Progenitor cell of endocrine pancreas (in vitro differentiated cells): ENCODE results near the gene RHD. TPM values are rescaled to one million over a fixed set of nuclear protein-coding genes. Genes with fewer than 3 reads are reported as not detected.
"Not testable (repeated sequence)": the region's sequence is repeated elsewhere in the genome, so short reads cannot be mapped to it uniquely, and the experiment has no call there.

Source experiments
- DNase-seq: peaks from one replicate; pipeline ENCODE4 v3.0.0; 2021; ENCODE audit warnings: low spot score; ENCODE audit not compliant: unreplicated experiment
- H3K27ac Mint-ChIP-seq: 2 replicates; pipeline ENCODE4 v1.8.0; 2021; ENCODE audit warnings: mild to moderate bottlenecking, moderate library complexity, mixed read lengths
- H3K27me3 Mint-ChIP-seq: 2 replicates; pipeline ENCODE4 v1.8.0; 2021; ENCODE audit warnings: mixed read lengths
- H3K36me3 Mint-ChIP-seq: 2 replicates; pipeline ENCODE4 v1.8.0; 2022; ENCODE audit warnings: mixed read lengths; ENCODE audit not compliant: insufficient read depth
- H3K4me1 Mint-ChIP-seq: 2 replicates; pipeline ENCODE4 v1.8.0; 2021; ENCODE audit warnings: low read depth, mixed read lengths
- H3K4me3 Mint-ChIP-seq: 2 replicates; pipeline ENCODE4 v1.8.0; 2021; ENCODE audit warnings: low read depth, mild to moderate bottlenecking, moderate library complexity, mixed read lengths
- H3K9me3 Mint-ChIP-seq: 2 replicates; pipeline ENCODE4 v1.8.0; 2021; ENCODE audit warnings: low read depth, mixed read lengths
- total RNA-seq: library from RNA; stranded (reverse); gene quantifications from 2 replicates; pipeline ENCODE4 v1.2.1, GENCODE V29; 2021

RHD gene
- total RNA-seq, 1 donor from 2014 or later: not detected

DNA sequence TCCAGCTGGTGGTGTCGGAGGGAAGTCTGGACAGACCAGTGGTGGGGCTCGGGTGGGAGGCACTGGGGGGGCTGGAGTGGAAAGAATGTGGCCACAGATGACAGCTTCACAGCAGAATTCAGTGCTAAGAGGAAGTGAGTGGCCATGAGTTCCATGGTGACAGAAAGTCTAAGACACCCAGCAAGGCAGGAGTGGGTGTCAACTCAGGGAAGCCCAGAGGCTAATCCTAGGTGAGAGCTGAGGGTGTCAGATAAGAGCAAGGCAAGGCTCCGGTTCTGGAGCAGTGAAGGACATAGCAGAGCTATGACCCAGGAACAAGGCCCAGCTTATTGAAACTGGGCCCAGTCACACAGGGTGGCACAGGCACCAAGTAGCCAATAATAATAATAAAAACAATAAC is 30.0 kb downstream of the RHD start:
- H3K4me1 Mint-ChIP-seq, H3K4me3 Mint-ChIP-seq, DNase-seq: not testable (repeated sequence)

DNA sequence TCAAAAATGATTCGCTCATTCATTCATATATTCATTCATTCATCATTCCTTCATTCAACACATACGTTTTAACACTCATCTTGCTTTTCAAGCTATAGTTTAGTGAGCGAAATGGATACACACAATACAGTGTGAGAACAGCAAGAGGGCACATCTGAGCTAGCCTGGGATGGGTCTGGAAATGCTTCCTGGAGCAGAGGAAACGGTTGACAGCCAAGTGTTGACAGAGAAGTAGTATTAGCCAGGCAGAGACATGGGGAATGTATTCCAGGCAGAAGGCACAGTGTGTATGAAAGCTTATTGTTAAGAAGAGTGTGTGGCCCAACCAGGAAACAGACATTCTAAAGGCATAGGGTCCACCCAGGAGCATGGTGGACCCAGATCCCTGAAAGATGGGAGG is 32.6 kb downstream of the RHD start:
- DNase-seq, H3K27me3 Mint-ChIP-seq, H3K4me3 Mint-ChIP-seq, H3K36me3 Mint-ChIP-seq, H3K4me1 Mint-ChIP-seq, H3K27ac Mint-ChIP-seq, H3K9me3 Mint-ChIP-seq: not testable (repeated sequence)

More for the DNA sequence above, 30.0 kb downstream of the RHD start:
- H3K27me3 Mint-ChIP-seq, H3K36me3 Mint-ChIP-seq, H3K27ac Mint-ChIP-seq, H3K9me3 Mint-ChIP-seq: not testable (repeated sequence)

DNA sequence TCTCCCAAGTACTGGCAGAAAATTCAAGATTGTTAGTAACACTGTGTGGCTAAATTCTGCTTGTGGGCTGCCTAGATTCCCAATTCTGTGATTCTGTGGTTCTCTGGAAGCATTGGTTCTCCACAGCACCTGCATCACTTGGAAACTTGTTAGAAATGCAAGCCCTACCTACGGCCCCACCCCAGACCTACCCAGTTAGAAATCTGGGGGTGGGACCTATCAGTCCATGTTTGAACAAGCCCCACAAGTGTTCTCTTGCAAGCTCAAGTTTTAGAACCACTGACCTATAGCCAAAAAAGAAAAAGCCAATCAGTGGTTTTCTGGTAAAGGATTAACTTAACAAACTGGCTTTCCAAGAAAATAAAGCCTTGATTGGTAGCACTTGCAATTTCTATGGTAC is 35.9 kb downstream of the RHD start:
- not testable (repeated sequence) for H3K4me3 Mint-ChIP-seq, H3K27ac Mint-ChIP-seq, H3K27me3 Mint-ChIP-seq, H3K4me1 Mint-ChIP-seq, H3K36me3 Mint-ChIP-seq, DNase-seq, H3K9me3 Mint-ChIP-seq

DNA sequence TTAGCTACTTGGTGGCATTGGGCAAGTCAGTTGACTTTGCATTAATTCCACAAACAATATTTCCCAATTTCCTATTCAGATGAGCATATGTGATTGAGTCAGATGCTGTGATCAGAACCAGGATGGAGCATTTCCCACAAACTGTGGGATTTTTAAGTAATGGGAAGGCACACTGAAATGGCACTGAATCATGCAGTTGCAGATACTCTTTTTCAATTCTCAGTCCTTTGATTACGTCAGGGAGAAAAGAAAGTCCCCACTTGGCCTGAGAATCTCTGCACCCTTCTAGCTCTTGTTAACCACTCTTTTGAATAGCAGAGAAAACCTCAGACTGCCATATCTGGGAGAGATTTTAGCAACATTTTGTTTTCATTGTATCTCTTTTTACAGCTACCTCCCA is 36.8 kb downstream of the RHD start:
- not testable (repeated sequence) for H3K27ac Mint-ChIP-seq, H3K4me1 Mint-ChIP-seq, H3K36me3 Mint-ChIP-seq, H3K9me3 Mint-ChIP-seq, DNase-seq, H3K4me3 Mint-ChIP-seq, H3K27me3 Mint-ChIP-seq

DNA sequence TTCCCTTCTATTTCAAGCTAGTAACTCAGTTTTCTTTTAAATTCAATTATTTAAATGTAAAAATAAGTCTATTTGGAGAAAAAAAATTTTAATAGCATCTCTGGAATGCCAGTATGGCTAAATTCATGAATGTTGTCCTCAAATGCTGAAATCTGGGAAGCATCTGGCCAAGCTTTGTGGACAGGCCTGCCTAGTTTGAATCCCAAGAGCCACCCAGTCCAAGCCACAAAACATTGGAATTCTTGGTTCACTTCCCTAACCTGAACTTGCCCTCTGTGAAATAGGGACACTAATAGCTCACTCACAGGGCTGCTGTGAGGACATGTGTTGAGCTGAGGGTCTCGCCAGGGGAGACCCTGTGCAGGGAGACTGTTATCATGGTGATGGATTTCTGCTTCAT is 37.2 kb downstream of the RHD start:
- not testable (repeated sequence) for H3K4me1 Mint-ChIP-seq, H3K4me3 Mint-ChIP-seq, DNase-seq, H3K27ac Mint-ChIP-seq, H3K27me3 Mint-ChIP-seq, H3K9me3 Mint-ChIP-seq, H3K36me3 Mint-ChIP-seq

DNA sequence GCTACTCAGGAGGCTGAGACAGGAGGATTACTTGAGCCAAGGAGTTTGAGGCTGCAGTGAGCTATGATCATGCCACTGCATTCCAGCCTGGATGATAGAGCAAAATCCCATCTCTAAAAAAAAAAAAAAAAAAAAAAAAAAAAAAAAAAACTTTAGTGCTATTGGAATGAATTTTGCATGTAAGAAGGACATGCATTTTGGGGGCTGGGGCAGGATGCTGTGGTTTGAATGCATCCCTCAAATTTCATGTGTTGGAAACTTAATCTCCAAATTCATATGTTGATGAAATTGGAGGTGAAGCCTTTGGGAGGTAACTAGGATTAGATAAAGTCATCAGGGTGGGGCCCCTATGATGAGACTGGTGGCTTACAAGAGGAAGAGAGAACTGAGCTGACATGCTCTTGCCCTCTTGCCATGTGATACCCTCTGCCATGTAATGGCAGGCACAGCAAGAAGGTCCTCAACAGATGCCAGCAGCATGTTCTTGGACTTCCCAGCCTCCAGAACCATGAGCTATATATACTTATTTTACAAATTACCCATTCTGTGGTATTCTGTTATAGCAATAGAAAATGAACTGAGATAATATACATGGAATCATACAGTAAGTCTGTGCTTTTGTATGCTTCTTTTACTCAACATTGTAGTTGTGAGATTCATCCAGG is 40.6 kb downstream of the RHD start:
- not testable (repeated sequence) for H3K27me3 Mint-ChIP-seq, H3K4me1 Mint-ChIP-seq, H3K9me3 Mint-ChIP-seq, H3K27ac Mint-ChIP-seq, DNase-seq, H3K36me3 Mint-ChIP-seq, H3K4me3 Mint-ChIP-seq

DNA sequence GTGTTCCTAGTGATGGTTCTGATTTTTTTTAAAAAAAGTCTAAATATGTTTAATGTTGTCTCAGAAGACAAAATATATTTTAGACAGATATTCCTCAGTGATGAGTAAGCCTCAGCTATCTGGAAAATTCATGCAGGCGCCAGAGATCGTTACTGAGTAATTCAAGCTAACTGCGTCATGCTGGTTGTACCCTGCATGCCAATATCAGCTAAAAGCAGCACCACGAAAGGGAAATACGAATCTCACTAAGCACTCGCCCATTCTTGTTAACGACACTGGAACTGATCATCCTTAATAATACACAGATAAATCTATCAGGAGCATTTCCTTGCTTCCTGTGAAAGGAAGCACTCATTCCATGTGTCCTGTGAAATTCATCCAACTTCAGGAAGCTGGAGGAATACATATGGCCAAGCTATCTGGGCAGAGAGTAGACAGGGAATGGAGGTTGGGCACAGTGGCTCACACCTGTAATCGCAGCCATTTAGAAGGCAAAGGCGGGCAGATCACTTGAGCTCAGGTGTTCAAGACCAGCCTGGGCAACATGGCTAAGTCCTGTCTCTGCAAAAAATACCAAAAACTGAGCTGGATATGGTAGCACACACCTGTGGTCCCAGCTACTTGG is 48.1 kb downstream of the RHD start:
- DNase-seq: not testable (repeated sequence)

DNA sequence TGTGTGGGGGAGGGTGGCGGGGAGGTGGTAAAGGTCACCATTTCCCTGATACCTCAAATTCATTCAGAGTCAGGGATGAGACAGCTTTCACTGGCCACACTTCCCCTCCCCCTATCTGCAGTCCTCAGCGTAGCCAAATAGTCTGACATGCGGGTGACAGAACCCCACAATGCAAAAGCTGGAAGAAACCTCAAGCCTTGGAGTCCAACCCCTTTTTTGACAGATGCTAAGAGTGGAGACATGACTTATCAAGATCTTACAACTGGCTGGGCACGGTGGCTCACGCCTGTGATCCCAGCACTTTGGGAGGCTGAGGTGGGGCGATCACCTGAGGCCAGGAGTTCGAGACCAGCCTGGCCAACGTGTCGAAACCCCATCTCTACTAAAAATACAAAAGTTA is 49.8 kb downstream of the RHD start:
- H3K27ac Mint-ChIP-seq, H3K9me3 Mint-ChIP-seq: not testable (repeated sequence)

More for the DNA sequence above, 48.1 kb downstream of the RHD start:
- not testable (repeated sequence) for H3K27ac Mint-ChIP-seq, H3K27me3 Mint-ChIP-seq, H3K36me3 Mint-ChIP-seq, H3K4me3 Mint-ChIP-seq, H3K9me3 Mint-ChIP-seq, H3K4me1 Mint-ChIP-seq

DNA sequence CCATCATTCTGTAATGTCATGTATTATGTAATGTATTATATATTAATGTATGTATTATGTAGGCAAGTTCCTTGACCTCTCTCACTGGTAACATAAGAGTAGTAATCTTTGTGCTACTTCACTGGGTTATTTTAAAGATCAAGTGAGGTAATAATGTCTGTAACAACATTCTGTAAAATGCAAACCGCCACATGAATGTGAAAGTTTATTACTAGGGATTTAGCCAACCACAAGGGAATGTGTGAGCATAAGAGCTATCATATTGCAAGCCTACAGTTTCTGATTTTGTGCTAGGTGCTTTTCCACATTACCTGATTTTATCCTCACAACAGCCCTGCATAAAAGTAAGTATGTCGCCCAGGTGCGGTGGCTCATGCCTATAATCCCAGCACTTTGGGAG is 52.1 kb downstream of the RHD start:
- not testable (repeated sequence) for H3K9me3 Mint-ChIP-seq, DNase-seq, H3K27ac Mint-ChIP-seq, H3K4me3 Mint-ChIP-seq, H3K4me1 Mint-ChIP-seq, H3K36me3 Mint-ChIP-seq, H3K27me3 Mint-ChIP-seq

More for the DNA sequence above, 49.8 kb downstream of the RHD start:
- not testable (repeated sequence) for H3K4me3 Mint-ChIP-seq, H3K4me1 Mint-ChIP-seq, DNase-seq, H3K27me3 Mint-ChIP-seq, H3K36me3 Mint-ChIP-seq

DNA sequence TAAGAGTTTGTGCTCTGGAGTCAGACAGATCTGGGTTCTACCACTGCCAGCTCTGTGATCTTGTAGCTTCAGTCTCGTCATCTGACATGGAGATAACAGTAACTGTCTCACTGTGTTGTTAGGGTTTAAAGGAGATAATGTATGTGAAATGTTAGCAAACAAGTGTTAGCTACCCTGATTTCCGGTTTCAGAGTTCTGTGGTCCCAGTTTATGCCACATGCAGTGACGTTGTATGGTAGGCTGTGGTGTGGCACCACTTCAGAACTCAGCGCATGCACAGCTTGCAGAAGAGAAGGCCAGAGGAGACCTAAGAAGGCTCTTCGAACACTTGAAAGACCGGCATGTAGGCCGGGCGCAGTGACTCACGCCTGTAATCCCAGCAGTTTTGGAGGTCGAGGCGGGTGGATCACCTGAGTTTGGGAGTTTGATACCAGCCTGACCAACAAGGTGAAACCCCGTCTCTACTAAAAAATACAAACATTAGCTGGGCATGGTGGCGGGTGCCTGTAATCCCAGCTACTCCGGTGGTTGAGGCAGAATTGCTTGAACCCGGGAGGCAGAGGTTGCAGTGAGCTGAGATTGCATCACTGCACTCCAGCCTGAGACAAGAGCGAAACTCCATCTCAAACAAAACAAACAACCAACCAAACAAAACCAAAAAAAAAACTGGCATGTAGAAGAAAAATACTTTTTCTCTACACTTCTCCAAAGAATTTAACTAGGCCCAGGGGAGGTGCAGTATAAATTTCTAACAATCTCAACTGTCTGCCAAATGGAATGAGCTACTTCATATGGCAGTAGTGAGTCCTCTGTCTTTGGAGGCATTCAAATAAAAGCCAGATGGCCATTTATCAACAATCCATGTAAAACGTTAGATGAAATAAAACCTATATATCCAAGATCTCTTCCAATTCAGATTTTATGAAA is 55.8 kb downstream of the RHD start:
- H3K9me3 Mint-ChIP-seq, H3K27ac Mint-ChIP-seq, H3K36me3 Mint-ChIP-seq: not testable (repeated sequence)

DNA sequence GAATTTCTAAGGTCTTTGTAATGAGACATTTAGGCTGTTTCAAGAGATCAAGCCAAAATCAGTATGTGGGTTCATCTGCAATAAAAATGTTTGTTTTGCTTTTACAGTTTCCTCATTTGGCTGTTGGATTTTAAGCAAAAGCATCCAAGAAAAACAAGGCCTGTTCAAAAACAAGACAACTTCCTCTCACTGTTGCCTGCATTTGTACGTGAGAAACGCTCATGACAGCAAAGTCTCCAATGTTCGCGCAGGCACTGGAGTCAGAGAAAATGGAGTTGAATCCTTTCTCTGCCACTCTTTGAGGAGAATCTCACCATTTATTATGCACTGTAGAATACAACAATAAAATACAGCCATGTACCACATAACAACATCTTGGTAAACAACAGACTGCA is 56.5 kb downstream of the RHD start:
- DNase-seq, H3K27ac Mint-ChIP-seq, H3K9me3 Mint-ChIP-seq, H3K4me3 Mint-ChIP-seq, H3K27me3 Mint-ChIP-seq, H3K36me3 Mint-ChIP-seq, H3K4me1 Mint-ChIP-seq: not testable (repeated sequence)

More for the DNA sequence above, 55.8 kb downstream of the RHD start:
- not testable (repeated sequence) for H3K27me3 Mint-ChIP-seq, H3K4me3 Mint-ChIP-seq, DNase-seq, H3K4me1 Mint-ChIP-seq

DNA sequence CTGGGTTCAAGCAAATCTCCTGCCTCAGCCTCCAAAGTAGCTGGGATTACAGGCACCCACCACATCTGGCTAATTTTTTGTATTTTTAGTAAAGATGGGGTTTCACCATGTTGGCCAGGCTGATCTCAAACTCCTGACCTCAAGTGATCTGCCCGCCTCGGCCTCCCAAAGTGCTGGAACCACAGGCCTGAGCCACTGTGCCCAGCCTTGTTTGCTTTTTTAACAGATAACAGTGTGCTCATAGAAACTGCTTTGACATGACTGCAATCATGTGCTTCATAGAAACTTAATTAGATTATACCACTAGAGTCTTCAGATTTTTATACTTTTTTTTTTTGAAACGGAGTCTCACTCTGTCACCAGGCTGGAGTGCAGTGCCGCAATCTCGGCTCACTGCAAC is 57.0 kb downstream of the RHD start:
- not testable (repeated sequence) for H3K27me3 Mint-ChIP-seq, H3K4me3 Mint-ChIP-seq, DNase-seq, H3K9me3 Mint-ChIP-seq, H3K4me1 Mint-ChIP-seq, H3K27ac Mint-ChIP-seq, H3K36me3 Mint-ChIP-seq

DNA sequence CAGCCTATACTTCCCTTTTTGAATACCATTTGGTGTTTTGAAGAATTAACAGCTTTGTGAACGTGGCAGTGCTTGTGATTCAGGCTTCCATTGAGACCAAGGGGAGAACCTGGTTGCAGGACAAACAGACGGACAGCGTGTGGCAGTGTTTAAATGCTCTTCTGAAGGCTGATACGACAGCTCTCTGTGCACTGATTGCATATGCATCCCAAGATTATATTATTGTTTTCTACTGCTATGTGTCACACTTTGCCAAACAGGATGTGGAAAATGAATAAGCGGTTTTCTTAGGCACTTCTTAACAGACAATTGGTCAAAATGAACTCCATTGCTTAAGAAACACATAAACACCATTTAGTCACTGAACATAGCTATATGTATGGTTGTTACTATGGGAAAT is 57.6 kb downstream of the RHD start:
- not testable (repeated sequence) for H3K4me1 Mint-ChIP-seq, H3K4me3 Mint-ChIP-seq, DNase-seq, H3K27me3 Mint-ChIP-seq, H3K9me3 Mint-ChIP-seq, H3K36me3 Mint-ChIP-seq, H3K27ac Mint-ChIP-seq
